NCI-H2196 treated with DMSO at 0.1 percent for 48 hours (cell line): ENCODE data around the gene PRKCE.

ENCODE experiments used
- DNase-seq: peaks from one replicate; lab custom pipeline; 2025; ENCODE audit not compliant: unreplicated experiment; lab: John Stamatoyannopoulos, UW

The PRKCE gene

GRCh38 chr2:45664635-45665261, 13.3 kb downstream of the PRKCE start:
- DNase-seq = no peak

GRCh38 chr2:45668509-45668908, 17.0 kb downstream of the PRKCE start:
- no peak for DNase-seq

- no peak for DNase-seq
These were observed 17.6 kb downstream of the PRKCE start for GRCh38 chr2:45669032-45669486.

GRCh38 chr2:45670646-45671045, 19.2 kb downstream of the PRKCE start:
- no peak for DNase-seq

GRCh38 chr2:45672138-45672537, 20.7 kb downstream of the PRKCE start:
- no peak for DNase-seq

GRCh38 chr2:45674035-45674816, 22.8 kb downstream of the PRKCE start:
- DNase-seq = no peak

- no peak for DNase-seq
These were observed 23.9 kb downstream of the PRKCE start for GRCh38 chr2:45675263-45675812.

GRCh38 chr2:45676088-45676487, 24.6 kb downstream of the PRKCE start:
- DNase-seq = no peak

GRCh38 chr2:45678791-45679348, 27.4 kb downstream of the PRKCE start:
- no peak for DNase-seq

GRCh38 chr2:45680351-45680967, 29.0 kb downstream of the PRKCE start:
- DNase-seq = no peak

- no peak for DNase-seq
These were observed 30.2 kb downstream of the PRKCE start for GRCh38 chr2:45681675-45682074.

GRCh38 chr2:45683292-45683691, 31.8 kb downstream of the PRKCE start:
- no peak for DNase-seq

- no peak for DNase-seq
These were observed 33.3 kb downstream of the PRKCE start for GRCh38 chr2:45684756-45685155.

- DNase-seq = no peak
These were observed 33.8 kb downstream of the PRKCE start for GRCh38 chr2:45685260-45685659.

GRCh38 chr2:45687964-45688363, 36.5 kb downstream of the PRKCE start:
- DNase-seq = no peak

- no peak for DNase-seq
These were observed 37.2 kb downstream of the PRKCE start for GRCh38 chr2:45688479-45689298.

GRCh38 chr2:45690231-45690630, 38.8 kb downstream of the PRKCE start:
- no peak for DNase-seq

GRCh38 chr2:45691171-45691999, 39.9 kb downstream of the PRKCE start:
- DNase-seq = no peak

- no peak for DNase-seq
These were observed 41.1 kb downstream of the PRKCE start for GRCh38 chr2:45692566-45692965.
